GM19035 (cell line): ENCODE measurements around the gene C1GALT1.

Experiments
- ATAC-seq: cut with Tn5 transposase; IDR thresholded peaks from one replicate; pipeline ENCODE4 v1.9.1; 2021; ENCODE audit not compliant: unreplicated experiment

The C1GALT1 gene

DNA sequence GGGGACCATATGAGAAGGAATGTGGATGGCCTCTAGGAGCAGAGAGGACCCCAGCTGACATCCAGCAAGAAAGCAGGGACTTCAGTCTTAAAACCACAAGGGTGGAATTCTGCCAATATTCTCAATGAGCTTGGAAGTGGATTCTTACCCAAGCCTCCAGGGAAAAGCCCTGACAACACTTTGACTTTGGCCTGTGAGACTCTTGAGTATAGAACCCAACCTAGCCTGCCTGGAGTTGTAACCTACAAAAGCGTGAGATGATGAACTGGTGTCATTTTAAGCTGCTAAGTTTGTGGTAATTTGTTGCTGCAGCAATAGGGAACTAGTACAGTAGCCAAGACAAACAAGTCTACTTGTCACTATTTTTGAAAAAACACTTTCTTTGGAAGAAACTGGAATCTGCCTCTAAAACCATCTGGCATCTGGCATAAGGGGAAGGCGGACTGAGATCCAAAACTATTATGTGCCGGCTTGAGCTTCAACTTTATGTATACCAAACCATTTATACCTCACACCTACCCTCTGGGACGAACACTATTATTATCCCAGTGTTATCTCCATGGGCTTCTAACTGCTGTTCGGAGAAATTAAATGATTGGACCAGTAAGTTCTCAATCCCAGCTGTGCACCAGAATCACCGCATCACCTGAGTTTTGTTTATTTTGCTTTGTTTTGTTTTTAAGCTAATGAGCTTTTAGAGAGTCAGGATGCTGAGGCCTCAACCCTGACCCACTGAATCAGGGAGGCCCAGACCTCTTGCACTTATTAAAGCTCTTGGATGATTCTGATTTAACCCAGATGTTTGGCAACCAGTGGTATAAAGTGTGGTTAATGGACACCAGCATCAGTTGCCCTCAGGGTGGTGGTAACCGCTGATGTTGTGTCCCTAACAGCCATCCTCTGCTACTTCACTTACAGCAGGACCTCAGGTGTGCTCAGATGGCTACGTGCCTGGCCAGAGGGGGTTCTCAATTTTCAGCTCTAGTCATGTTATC lies 83.0 kb downstream of the C1GALT1 start:
- ATAC-seq: no peak

DNA sequence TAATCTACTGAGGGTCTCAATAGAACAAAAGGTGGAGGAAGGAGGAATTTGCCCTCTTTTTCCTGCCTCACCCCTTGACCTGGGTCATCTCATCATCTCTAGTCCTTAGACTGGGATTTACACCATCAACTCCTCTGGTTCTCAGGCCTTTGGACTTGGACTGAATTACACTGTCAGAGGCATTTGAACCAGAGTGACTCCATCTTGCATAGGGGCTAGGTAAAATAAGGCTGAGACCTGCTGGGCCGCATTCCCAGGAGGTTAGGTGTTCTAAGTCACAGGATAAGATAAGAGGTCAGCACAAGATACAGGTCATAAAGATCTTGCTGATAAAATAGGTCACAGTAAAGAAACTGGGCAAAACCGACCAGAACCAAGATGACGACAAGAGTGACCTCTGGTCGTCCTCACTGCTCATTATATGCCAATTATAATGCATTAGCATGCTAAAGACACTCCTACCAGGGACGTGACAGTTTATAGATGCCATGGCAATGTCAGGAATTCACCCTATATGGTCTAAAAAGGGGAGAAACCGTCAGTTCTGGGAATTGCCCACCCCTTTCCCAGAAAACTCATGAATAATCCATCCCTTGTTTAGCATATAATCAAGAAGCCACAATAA lies 84.0 kb downstream of the C1GALT1 start:
- ATAC-seq: no peak

DNA sequence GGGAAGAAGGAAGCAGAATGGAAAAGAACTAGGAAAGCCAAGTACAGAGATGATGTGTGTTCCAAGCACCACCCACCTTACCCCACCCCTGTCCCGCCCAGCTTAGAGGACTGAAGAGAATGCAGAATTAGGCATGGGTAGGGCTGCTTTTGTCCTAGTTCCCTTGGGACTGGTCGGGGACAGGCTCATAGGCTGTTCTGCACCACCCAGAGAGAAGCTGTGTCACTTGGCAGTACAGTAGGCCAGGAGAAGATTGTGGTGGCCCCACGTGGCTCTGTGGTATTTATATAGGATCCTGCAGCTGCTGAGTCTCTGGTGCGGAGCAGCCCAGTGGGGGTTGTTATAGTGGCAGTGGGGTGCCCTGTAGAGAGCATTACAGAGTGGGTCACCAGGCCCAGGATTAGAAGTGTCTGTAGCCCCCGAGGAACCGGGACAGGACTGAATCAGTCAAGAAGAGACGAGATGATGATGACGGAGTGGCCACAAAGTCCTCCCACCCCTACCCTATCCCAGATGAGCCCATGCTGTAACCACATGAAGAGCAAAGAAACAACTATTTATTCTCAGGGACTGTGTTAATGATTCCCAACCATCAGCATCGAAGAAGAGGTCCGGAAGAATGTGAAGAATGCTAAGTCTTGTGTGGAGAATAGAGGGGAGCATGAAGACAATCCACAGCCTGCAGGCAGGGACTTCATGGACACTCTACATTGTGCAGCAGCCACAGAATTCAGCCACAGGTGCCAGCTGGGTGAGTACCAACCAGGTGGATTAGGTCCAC lies 88.9 kb downstream of the C1GALT1 start:
- no peak for ATAC-seq

DNA sequence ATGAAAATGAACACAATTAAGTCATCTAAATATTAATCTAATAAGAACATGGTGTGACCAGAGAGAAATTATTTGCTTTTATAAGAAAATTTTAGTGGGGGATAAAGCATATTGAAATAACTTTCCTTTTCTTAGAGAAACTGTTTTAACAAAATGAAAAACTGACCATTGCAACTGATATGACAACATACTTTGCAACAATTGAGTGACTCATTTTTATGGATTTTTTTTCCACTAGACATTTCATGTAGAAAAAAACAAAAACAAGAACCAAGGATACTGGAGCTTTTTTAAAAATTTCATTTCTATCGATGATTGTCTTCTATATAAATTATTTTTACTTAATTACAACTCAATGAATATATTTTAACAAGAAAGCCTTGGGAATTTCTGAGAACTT lies 90.0 kb downstream of the C1GALT1 start:
- ATAC-seq: no peak

DNA sequence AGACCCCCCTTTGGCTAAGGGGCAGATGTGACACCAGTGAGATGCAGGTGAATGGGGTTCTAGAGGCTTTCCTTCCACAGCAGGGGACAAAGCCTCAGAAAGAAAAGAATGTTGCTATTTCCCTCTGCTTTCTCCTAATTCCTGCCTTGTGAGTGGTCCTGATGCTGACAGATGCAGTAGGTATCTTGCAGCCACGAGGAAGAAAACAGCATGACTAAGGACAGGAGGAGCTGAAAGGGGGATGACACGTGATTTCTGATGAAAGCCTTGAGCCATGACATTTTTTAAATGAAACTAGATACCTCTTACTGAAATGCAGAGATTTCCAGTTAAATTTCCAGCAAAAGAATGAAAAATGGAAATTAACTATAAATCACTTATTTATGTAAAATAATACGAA lies 92.4 kb downstream of the C1GALT1 start:
- no peak for ATAC-seq

DNA sequence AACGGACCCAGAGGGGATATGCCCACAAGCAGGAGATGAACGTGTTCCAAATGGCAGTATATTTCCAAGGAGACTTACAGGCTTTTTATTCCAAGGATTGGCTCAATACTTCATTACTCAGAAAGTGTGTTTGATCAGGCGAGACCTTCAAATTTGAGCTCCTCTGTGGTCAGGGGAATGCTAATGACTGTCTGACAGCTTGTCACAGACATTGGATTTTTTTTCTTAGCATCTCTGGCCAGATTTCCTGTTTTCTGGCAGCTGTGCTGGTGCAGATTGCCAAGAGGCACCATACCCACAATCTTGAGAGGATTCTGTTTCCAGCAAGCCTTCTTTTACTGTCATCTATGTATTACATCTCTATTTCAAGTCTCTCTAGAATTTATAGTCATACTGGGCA lies 93.8 kb downstream of the C1GALT1 start:
- ATAC-seq: no peak

DNA sequence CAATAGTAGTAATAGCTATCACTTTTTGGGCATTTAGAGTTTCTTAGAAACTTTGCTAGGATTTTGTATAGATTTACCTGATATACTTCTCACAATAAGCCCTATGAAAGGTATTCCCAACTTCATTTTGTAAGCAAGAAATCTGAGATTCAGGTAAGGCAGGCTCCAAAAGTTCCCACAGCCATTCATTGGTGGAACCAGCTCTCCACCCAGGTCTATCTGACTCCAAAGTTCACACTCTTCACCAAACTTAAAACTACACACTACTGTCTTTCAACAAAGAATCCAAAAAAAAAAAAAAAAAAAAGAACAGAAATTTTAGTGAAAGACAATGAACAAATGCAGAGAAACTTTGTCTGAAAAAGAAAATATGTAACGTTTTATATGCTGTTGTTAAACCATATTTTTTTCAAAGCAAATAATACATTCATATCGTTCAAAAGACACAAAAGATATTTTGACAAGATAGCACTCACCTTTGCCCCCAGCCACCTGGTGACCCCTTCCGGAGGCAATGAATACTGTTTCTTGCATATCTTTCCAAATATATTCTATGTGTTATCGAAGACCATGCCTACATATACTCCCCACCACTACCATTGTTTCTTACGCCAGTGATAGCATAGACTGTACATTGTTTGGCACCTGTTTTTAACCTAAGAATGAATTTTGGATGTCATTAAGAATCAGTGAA lies 108.2 kb downstream of the C1GALT1 start:
- no peak for ATAC-seq

DNA sequence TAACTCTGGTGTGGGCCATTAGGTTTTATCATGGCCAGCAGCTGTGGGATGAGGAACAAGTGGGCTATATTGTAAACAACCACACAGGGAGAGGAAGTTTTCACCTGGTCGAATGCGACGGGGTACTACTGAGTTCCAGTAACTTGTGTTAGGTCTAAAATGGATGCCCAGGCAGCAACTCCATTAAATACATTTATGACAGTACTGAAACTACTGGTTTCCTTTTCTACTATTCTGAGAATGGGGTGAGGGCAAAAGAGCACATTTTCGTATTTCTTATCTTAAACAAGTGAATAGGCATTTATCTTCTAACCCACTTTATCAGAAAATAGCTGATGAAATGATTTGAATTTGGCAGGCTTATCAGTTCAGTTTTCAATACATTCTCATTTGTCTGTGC lies 109.7 kb downstream of the C1GALT1 start:
- ATAC-seq: no peak

DNA sequence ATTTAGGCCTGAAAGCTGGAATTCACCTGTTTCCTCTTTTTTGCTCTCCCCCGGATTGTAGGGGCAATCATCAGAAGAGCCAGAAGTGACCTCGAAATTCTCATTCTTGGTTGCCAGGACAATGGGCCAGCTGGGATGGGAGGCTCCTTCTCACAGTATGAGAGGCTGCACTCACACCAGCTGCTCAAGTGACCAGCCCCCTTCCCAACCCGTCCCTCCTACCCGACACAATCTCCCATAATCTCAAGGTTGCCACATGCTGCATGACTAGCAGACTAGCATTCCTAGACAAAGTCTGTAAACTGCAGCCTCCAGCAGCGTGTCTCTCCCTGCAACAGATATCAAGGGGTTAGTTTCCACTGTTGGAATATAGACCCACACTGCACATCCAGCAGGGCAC lies 110.3 kb downstream of the C1GALT1 start:
- ATAC-seq: no peak

DNA sequence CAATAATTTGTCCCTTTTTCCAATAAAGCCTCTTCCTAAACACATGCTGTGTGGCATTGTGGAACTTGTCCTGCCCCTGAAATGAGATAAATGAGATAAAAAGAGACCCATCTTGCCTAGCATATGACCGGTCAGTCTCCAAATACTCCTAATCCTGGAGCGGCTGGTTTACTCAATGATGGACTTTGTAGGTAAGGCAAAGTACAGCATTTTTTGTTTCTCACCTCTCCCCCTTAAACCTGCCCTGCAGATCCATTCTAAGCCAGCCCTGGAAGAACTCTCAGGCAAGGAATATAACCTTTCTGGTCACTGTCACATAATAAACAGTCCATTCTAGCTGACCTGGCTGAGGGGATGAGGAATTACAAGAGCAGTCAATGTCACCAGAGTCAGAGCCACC lies 110.7 kb downstream of the C1GALT1 start:
- no peak for ATAC-seq

DNA sequence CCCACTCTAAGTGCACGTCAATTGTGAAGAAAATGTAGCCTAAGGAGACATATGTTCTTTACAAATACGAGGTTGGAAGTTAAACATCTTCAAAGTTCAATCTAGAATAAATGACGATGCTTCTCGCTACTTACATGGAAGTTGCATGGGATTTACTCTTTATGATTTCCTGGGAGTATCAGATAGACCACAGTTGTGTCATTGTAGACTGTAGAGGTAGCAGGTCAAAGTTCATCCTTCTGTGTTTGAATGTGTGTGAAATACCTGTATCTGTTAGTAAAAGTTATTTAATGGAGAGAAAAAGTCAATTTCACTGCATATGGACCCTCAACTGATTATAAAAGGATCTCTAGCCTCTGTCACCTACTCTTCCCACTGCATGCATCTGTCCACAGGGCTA lies 112.6 kb downstream of the C1GALT1 start:
- no peak for ATAC-seq
